ENCODE results near the gene GATA1.

DNA sequence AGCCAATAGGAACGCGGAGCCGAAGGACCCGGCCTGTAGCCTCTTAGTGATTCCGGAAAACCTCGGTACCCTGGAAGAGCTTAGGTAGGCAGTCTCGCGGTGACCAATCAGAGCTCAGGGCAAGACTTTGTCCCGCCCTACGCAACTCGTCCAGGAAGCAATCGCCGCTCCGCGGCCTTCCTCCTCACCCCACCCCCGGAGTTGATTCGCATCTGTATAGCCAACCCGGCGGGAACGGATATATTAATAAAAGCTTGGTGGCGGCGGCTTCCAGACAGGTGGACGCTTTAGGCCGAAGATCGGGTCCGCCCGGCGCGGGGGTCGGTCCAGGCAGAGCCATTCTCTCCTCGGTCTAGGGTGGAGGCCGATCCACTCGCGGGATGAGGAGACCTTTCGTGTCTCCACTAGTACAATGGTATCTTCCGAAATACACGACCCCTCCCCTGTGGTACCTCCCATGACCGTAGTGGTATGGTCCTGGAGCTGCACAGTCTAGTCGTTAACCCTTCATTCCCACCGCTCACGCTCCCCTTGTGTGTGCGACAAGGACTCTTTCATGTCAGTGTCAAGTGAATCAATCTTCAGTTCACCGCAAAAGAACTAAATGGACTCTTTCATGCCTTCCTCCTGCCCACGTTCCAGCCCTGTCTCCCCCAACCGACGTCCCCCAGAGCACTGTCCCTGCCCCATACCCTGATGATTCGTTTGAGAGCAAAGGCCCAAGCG, 49.0 kb upstream of the GATA1 start:
- TF ChIP-seq, protein P1, sequence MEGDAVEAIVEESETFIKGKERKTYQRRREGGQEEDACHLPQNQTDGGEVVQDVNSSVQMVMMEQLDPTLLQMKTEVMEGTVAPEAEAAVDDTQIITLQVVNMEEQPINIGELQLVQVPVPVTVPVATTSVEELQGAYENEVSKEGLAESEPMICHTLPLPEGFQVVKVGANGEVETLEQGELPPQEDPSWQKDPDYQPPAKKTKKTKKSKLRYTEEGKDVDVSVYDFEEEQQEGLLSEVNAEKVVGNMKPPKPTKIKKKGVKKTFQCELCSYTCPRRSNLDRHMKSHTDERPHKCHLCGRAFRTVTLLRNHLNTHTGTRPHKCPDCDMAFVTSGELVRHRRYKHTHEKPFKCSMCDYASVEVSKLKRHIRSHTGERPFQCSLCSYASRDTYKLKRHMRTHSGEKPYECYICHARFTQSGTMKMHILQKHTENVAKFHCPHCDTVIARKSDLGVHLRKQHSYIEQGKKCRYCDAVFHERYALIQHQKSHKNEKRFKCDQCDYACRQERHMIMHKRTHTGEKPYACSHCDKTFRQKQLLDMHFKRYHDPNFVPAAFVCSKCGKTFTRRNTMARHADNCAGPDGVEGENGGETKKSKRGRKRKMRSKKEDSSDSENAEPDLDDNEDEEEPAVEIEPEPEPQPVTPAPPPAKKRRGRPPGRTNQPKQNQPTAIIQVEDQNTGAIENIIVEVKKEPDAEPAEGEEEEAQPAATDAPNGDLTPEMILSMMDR (IDR thresholded peaks at IDR 0.05), result no peak
- peak in 2 of 4 donors; percentile 36 to 57 for TF ChIP-seq POLR2A (IDR thresholded peaks at IDR 0.05)

All from esophagus squamous epithelium (tissue), 4 donors.